Measurements from ENCODE around the gene TCHP.
A peak's percentile ranks its signal among the peaks of the same experiment; 100 is the strongest.

The TCHP gene

DNA sequence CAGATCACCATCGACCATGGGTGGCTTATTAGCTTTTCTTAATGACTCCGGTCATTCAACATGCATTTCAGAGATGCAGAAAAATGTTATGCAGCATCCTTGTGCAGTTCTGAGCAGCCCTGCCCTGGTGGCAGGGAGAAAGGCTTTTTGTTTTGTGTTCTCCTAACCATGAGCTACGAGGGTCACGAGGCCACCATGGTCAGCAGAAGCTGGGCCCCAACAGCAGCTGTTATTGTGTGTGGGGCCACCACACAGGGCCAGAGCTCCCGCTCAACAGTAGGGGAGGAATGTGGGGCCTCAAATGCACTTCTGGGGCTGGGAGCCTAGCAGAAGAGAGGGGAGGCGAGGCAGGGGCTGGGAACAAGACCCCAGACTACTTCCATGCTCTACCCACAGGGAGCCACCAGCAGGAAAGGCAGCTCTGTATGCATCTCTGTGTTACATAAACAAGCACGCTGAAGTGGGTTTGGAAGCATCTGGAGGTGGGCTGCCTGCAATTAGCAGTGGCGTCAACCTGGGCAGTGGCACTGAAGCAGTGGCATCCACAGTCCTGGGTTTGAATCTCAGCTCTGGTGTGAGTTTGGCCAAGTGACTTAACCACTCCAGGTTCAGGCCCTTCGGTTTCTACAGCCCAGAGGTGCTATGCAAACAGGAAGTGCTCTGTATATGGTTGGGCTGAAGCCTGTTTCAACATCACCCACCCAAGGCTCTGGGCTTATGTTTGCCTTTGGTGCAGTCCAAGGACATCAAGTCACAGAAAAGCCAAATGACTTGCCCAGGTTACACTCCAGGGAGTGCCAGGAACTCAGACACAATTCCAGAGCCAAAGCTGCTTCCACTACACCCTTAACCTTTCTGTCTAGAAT is 36.0 kb upstream of the TCHP start:
- TF ChIP-seq CTCF (IDR thresholded peaks at IDR 0.05; ENCODE audit: insufficient read depth, low read depth, low read length, missing control alignments), result no peak
- DNase-seq (ENCODE audit: low read depth), result peak; percentile 68
- no peak overlapping the region for H3K4me3 ChIP-seq (ENCODE audit: low read length)

DNA sequence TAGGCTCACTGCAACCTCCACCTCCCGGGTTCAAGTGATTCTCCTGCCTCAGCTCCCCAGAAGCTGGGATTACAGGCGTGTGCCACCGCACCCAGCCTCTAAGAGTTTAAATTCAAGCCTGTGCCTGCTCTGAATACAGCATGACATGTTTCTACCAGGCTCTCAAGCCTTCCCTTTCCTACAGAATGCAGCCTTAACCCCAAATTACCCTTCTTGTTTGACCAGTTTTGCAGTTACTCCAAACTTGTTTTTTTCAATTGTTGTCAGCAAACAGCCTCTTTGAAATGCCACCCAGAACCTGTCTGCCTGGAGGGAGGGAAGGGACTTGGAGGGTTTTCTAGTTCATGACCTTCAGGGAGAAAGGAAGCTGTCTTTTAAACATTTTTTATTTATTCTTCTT is 35.2 kb upstream of the TCHP start:
- no peak for TF ChIP-seq CTCF (IDR thresholded peaks at IDR 0.05; ENCODE audit: insufficient read depth, low read depth, low read length, missing control alignments)
- H3K4me3 ChIP-seq (ENCODE audit: low read length), result no peak overlapping the region
- peak; percentile 97 for DNase-seq (ENCODE audit: low read depth)

DNA sequence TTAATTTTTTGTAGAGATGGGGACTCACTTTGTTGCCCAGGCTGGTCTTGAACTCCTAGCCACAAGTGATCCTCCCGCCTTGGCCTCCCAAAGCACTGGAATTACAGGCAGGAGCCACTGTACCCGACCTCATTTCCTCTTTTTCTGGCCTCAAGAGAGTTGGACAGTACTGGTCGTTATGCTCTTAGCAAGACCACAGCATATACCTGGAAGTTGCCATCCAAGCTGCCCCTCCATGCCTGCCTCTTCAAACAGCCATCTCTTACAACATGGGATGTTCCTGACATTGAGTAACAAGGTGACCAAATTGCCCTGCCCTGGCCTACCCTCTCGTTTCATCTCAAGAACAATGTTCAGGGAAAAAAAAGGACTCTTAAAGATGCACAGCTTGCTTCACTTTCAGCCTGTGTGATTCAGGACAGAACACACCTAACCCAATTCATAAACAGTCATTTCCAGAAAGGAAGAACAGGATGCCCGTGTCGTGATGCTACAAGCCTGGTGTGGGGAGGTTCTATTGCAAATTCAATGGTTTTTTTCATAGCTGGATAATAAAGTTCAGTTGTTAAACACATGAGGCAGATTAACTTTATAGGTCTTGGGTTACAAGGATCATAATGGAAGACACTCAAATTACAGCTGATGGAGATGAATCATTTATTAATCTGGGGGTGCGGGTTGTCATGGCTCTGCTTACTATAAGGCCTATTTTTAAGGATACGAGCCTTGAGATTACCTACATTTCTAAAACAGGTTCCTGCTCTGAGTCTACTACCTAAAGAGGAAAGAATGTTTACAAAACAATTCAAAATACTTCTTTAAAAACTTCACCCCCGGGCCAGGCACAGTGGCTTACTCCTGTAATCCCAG is 31.7 kb upstream of the TCHP start:
- no peak for TF ChIP-seq CTCF (IDR thresholded peaks at IDR 0.05; ENCODE audit: insufficient read depth, low read depth, low read length, missing control alignments)
- DNase-seq (ENCODE audit: low read depth), result peak; percentile 80
- no peak overlapping the region for H3K4me3 ChIP-seq (ENCODE audit: low read length)

- DNase-seq (ENCODE audit: low read depth), result peak; percentile 50
- H3K4me3 ChIP-seq (ENCODE audit: low read length), result no peak overlapping the region
- TF ChIP-seq CTCF (IDR thresholded peaks at IDR 0.05; ENCODE audit: insufficient read depth, low read depth, low read length, missing control alignments), result no peak
Observed at GRCh38 chr12:109870648-109871047, 29.4 kb upstream of the TCHP start.

DNA sequence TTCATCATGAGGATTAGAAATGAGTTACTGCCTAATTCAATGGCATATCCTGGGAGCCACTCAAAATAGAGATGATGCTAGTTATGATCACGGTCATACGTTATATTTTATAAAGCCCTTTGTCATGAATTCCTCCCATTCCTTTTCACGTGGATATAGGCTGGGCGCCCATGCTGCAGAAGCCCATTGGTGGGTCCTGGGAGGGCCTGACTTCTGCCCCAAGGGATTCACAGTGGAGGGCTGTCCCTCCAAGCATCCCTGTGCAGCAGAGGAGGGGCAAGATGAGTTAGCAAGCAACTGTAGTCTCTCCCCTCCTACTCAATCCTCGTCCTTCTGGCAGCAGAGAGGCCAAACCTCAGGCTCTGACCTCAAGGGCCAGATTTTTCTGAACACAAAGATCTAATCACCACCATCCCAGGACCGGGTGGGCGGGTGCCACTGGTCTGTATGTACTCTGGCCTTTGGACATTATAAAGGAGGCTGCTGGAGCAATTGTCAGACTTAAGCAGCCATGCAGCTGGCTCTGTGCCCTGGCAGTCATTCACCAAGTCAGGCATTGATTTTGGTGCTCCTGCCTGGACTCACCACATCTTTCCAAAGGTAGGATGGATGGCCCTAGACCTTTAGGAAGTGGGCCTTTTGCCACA is 28.3 kb upstream of the TCHP start:
- DNase-seq (ENCODE audit: low read depth), result no peak
- no peak overlapping the region for H3K4me3 ChIP-seq (ENCODE audit: low read length)
- no peak for TF ChIP-seq CTCF (IDR thresholded peaks at IDR 0.05; ENCODE audit: insufficient read depth, low read depth, low read length, missing control alignments)

DNA sequence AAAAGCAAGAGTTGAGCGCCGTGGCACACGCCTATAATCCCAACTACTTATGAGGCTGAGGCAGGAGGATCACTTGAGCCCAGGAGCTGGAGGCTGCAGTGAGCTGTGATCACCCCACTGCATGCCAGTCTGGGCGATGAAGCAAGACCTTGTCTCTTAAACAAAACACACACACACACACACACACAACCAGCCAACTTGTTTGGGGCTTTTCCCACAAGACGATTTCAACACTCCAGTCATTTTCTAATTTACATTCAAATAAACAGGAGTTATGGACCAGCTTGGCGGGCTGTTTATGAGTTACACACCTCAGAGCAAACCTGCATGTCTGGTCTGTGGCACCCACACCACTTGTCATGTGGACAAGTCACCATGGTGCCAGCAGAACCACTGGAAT is 26.4 kb upstream of the TCHP start:
- TF ChIP-seq CTCF (IDR thresholded peaks at IDR 0.05; ENCODE audit: insufficient read depth, low read depth, low read length, missing control alignments), result no peak
- DNase-seq (ENCODE audit: low read depth), result peak; percentile 68
- no peak overlapping the region for H3K4me3 ChIP-seq (ENCODE audit: low read length)
